GM23248 (cell line): ENCODE measurements around the gene OLR1. TPM values are rescaled to one million over a fixed set of nuclear protein-coding genes. Genes with fewer than 3 reads are reported as not detected.

Experiments used
- DNase-seq: peaks from one replicate; pipeline ENCODE4 v3.0.0-alpha.2; 2015
- H2AFZ ChIP-seq: fragments of 200-600 bp; sonication (generic); 2 replicates; pipeline ENCODE4 v1.6.1; 2016; ENCODE audit warnings: antibody characterized with exemption
- H3F3A ChIP-seq: fragments of 200-600 bp; sonication (generic); 2 replicates; pipeline ENCODE4 v1.6.1; 2016; ENCODE audit warnings: mild to moderate bottlenecking, antibody characterized with exemption, mixed run types; ENCODE audit not compliant: insufficient read depth
- H3K27ac ChIP-seq: fragments of 200-600 bp; sonication (generic); 2 replicates; pipeline ENCODE4 v1.5.1; 2016; ENCODE audit warnings: mild to moderate bottlenecking
- H3K27me3 ChIP-seq: fragments of 200-600 bp; sonication (generic); replicated peaks from 2 replicates; pipeline ENCODE4 v1.6.1; 2016; ENCODE audit warnings: mild to moderate bottlenecking; ENCODE audit not compliant: insufficient read depth
- H3K36me3 ChIP-seq: fragments of 200-600 bp; sonication (generic); 2 replicates; pipeline ENCODE4 v1.6.1; 2016; ENCODE audit warnings: low read depth, mild to moderate bottlenecking
- H3K4me1 ChIP-seq: fragments of 200-600 bp; sonication (generic); 2 replicates; pipeline ENCODE4 v1.6.1; 2016; ENCODE audit warnings: mild to moderate bottlenecking; ENCODE audit not compliant: insufficient read depth
- H3K4me2 ChIP-seq: fragments of 200-600 bp; sonication (generic); one replicate; pipeline ENCODE4 v1.6.1; 2016; ENCODE audit warnings: mild to moderate bottlenecking; ENCODE audit not compliant: unreplicated experiment
- H3K4me3 ChIP-seq: fragments of 200-600 bp; sonication (generic); 2 replicates; pipeline ENCODE4 v1.5.1; 2016; ENCODE audit warnings: mild to moderate bottlenecking
- H3K79me2 ChIP-seq: fragments of 200-600 bp; sonication (generic); 2 replicates; pipeline ENCODE4 v1.6.1; 2016; ENCODE audit warnings: mild to moderate bottlenecking; ENCODE audit not compliant: insufficient read depth
- H3K9ac ChIP-seq: fragments of 200-600 bp; sonication (generic); 2 replicates; pipeline ENCODE4 v1.6.1; 2016; ENCODE audit warnings: mild to moderate bottlenecking
- H3K9me2 ChIP-seq: fragments of 200-600 bp; sonication (generic); 2 replicates; pipeline ENCODE4 v1.6.1; 2016; ENCODE audit warnings: mixed run types, mild to moderate bottlenecking, moderate library complexity; ENCODE audit not compliant: insufficient read depth
- H3K9me3 ChIP-seq: fragments of 200-600 bp; sonication (generic); one replicate; pipeline ENCODE4 v1.6.1; 2017; ENCODE audit warnings: low read depth
- H4K20me1 ChIP-seq: fragments of 200-600 bp; sonication (generic); 2 replicates; pipeline ENCODE4 v1.6.0; 2016; ENCODE audit not compliant: insufficient read depth
- EZH2 ChIP-seq: fragments of 200-600 bp; sonication (generic); IDR thresholded peaks from 2 replicates; pipeline ENCODE4 v1.6.1; 2018; ENCODE audit warnings: antibody characterized with exemption, mild to moderate bottlenecking; ENCODE audit not compliant: insufficient read depth, poor library complexity, severe bottlenecking
- EZH2phosphoT487 ChIP-seq: fragments of 200-600 bp; sonication (generic); IDR thresholded peaks from 2 replicates; pipeline ENCODE4 v1.6.1; 2018; ENCODE audit warnings: antibody characterized with exemption, moderate library complexity, mild to moderate bottlenecking, low read depth; ENCODE audit not compliant: insufficient read depth
- WGBS, 2 experiments: methylation state at CpG; one replicate each; pipeline ENCODE4 v1.1.6; 2015 to 2017; ENCODE audit warnings: low lambda C conversion rate in 2 of 2, low coverage in 1 of 2; ENCODE audit errors: missing lambda C conversion rate in 2 of 2; 5-methylcytosine and 5-hydroxymethylcytosine counted together
- in situ Hi-C: fragments of 300-500 bp; cut with MboI; formaldehyde crosslinking; loops from 2 replicates; pipeline ENCODE4 v1.15.0; 2020
- polyA plus RNA-seq: library from polyadenylated mRNA; unstranded; fragments of >200 nt; fragmentation: Nextera tagmentation; extraction: Ambion mirVana; gene quantifications from 2 replicates; pipeline ENCODE4 v1.2.1, GENCODE V29; 2016
- total RNA-seq: library from RNA; depleted of rRNA; stranded (reverse); fragments of >200 nt; shearing (Covaris generic); gene quantifications from 2 replicates; pipeline ENCODE4 v1.2.3, GENCODE V29; 2014

The OLR1 gene
- total and polyA plus RNA-seq, 2 experiments from 2014 or later: 4.6 to 6.3 TPM

DNA sequence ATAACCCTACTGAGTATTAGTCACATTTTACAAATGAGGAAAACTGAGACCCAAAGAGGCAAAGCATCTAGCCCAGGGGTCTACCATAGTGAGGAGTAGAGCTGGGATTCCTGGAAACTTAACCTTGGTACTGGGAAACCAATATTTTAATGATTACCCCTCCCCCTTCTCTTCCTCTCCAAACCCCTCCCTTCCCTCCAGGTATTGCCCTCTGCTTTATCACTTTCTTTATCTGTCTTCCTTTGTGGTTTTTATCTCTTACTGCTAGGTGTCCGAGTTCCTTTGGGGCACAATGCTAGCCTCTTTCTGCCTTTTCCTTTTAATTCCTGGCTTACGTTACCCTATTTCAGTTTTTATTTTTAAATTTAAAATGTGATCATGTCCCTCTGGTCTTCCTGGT lies 43.5 kb upstream of the OLR1 start:
- H4K20me1 ChIP-seq: no peaks in the 10 kb centered on the region
- peaks cover 32% of the 10 kb centered on the region for H3K4me1 ChIP-seq
- peaks cover 62% of the 10 kb centered on the region for H3K79me2 ChIP-seq
- H3K27me3 ChIP-seq: no peaks in the 10 kb centered on the region
- 96% methylated on average over 2 of the region's 2 CpGs for WGBS, 2 experiments
- peak overlapping the region; percentile 100 for H3K9ac ChIP-seq
- no peaks in the 10 kb centered on the region for H3K9me3 ChIP-seq
- peaks cover 35% of the 10 kb centered on the region for H3F3A ChIP-seq
- in situ Hi-C loops: no loop called here
- H3K27ac ChIP-seq: peak overlapping the region; percentile 100
- H3K4me2 ChIP-seq: peak overlapping the region; percentile 96
- H2AFZ ChIP-seq: no peak overlapping the region
- H3K4me3 ChIP-seq: peak overlapping the region; percentile 98
- H3K36me3 ChIP-seq: peaks cover 14% of the 10 kb centered on the region
- H3K9me2 ChIP-seq: no peaks in the 10 kb centered on the region
- TF ChIP-seq EZH2phosphoT487: no peak
- DNase-seq: no peak

DNA sequence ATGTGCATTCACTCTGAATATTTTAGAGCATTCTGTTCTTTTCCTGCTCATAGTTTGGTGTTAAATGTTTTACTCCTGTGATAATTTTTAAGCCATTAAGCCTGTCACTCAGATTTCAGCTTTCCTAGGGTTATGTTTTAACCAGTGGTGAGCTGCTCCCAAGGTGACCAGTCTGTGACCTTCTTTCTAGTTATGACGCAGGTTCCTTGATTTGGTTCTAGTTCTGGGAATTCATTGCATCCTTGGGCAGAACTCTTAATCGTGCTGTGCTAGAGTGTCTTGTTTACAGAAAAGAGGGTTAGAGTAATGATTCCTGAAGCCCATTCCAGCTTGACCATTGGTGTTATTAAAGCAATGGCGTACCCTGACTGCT lies 42.9 kb upstream of the OLR1 start:
- peaks cover 61% of the 10 kb centered on the region for H3K79me2 ChIP-seq
- H3K27ac ChIP-seq: peak overlapping the region; percentile 100
- no peak overlapping the region for H2AFZ ChIP-seq
- no peaks in the 10 kb centered on the region for H4K20me1 ChIP-seq
- no peaks in the 10 kb centered on the region for H3K27me3 ChIP-seq
- peak overlapping the region; percentile 100 for H3K9ac ChIP-seq
- DNase-seq: no peak
- H3K4me3 ChIP-seq: peak overlapping the region; percentile 98
- peak overlapping the region; percentile 96 for H3K4me2 ChIP-seq
- 89 to 96% methylated on average over 3 of the region's 3 CpGs for WGBS, 2 experiments
- TF ChIP-seq EZH2phosphoT487: no peak
- no peak for TF ChIP-seq EZH2
- peaks cover 10% of the 10 kb centered on the region for H3K36me3 ChIP-seq
- H3F3A ChIP-seq: peaks cover 31% of the 10 kb centered on the region
- no peaks in the 10 kb centered on the region for H3K9me2 ChIP-seq
- H3K4me1 ChIP-seq: peaks cover 26% of the 10 kb centered on the region
- in situ Hi-C loops: no loop called here
- H3K9me3 ChIP-seq: no peaks in the 10 kb centered on the region

DNA sequence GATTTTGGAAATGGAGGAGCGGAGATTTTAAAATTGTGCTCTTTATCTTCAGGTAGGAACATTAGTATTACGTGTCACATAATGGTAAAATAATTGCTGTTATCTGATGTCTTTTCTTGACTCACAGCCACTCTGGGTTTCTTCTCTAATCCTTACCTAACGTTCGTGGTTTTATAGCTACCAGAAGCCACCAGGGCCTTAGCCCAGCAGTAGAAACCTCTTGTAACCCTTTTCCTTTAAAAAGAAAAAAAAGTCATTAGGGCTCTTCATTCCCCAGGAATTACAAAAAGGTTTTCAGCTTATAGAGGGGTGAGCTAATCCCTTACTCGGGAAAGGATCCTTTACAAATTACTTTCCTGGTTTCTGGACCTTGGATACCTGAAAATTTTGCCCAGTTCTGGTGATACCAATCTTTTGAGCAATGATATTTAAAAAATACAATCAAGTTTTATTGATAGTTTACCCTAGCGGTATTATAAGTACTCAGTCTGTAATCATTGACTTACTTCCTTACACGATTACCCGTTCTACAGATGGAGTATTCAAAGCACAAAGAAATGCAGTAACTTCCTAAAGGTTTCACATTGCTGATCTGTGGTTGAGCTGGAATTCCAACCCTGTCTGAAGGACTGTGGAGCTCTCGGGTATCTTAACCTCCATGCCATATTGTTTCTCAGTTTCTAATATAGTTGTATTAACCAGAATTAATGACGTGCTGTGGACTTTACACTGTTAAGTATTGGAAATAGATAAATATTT lies 42.4 kb upstream of the OLR1 start:
- peaks cover 28% of the 10 kb centered on the region for H3F3A ChIP-seq
- H3K4me3 ChIP-seq: peak overlapping the region; percentile 98
- no peaks in the 10 kb centered on the region for H3K9me2 ChIP-seq
- H3K79me2 ChIP-seq: peaks cover 55% of the 10 kb centered on the region
- H3K36me3 ChIP-seq: peaks cover 4% of the 10 kb centered on the region; the same call in 1 of the 2 replicates
- no peaks in the 10 kb centered on the region for H3K9me3 ChIP-seq
- TF ChIP-seq EZH2 (no peak), EZH2phosphoT487 (no peak)
- peaks cover 25% of the 10 kb centered on the region for H3K4me1 ChIP-seq
- H3K27ac ChIP-seq: peak overlapping the region; percentile 100
- no peaks in the 10 kb centered on the region for H4K20me1 ChIP-seq
- in situ Hi-C loops: no loop called here
- H3K9ac ChIP-seq: peak overlapping the region; percentile 100
- H3K4me2 ChIP-seq: peak overlapping the region; percentile 96
- H3K27me3 ChIP-seq: no peaks in the 10 kb centered on the region
- peak overlapping the region; percentile 34 for H2AFZ ChIP-seq
- WGBS, 2 experiments: 4% methylated on average over 10 of the region's 10 CpGs
- DNase-seq: peak; percentile 73

DNA sequence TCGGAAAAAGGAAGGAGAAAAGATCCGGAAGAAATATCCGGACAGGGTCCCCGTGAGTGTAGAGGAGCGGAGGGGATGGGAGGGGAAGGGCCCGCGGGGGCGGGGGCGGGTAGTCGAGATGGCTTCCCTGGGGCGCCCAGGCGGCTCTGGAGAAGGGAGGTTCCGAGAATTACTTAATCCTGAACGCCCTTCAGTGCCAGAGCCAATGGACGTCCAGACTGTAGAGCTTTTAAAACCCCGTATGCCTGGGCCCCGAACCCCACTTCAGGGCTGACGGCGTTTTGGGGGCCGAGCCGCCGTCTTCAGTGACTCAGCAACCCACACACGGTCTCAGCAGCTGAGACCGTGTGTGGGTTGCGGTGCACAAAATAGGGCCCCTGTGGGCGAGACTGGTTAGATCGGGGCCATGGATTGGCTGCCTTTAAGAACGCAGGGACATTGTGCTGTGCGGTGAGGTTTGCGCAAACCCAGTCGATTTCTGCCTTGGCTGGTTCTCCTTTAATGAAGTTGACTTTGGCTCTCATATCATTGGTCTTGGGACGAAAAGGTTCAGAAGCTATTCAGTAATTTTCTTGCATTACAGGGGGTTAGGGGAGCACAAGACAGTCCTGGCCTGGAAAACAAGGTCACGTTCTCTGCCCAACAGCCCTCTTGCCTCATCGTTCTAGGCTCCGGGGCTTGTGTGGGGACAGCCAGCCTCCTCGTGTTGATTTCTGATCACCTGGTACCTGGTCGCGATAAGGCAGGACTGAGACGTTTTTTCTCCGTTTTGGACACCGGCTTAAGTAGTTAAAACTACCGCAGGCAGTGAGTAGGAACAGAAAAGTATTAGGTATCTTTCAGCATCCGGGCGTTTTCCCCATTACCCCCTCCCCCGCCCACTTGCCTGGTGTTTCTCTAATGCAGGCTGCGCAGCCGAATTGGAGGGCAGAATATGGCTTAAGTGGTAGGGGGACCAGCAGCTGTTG lies 41.5 kb upstream of the OLR1 start:
- H2AFZ ChIP-seq: peak overlapping the region; percentile 34
- H3K9me3 ChIP-seq: no peaks in the 10 kb centered on the region
- H3K36me3 ChIP-seq: no peaks in the 10 kb centered on the region
- peak; percentile 95 for DNase-seq
- H3K79me2 ChIP-seq: peaks cover 47% of the 10 kb centered on the region
- peaks cover 25% of the 10 kb centered on the region for H3K4me1 ChIP-seq
- WGBS, 2 experiments: 1% methylated on average over 42 to 46 of the region's 47 CpGs
- H4K20me1 ChIP-seq: no peaks in the 10 kb centered on the region
- peak overlapping the region; percentile 100 for H3K27ac ChIP-seq
- TF ChIP-seq EZH2 (no peak), EZH2phosphoT487 (0 out of 2 replicates have a peak, but pooled peaks have one; percentile 31)
- H3K9me2 ChIP-seq: no peaks in the 10 kb centered on the region
- no peaks in the 10 kb centered on the region for H3K27me3 ChIP-seq
- peaks cover 28% of the 10 kb centered on the region for H3F3A ChIP-seq
- peak overlapping the region; percentile 96 for H3K4me2 ChIP-seq
- H3K9ac ChIP-seq: peak overlapping the region; percentile 100
- in situ Hi-C loops: no loop called here
- peak overlapping the region; percentile 98 for H3K4me3 ChIP-seq
